GM12891 (cell line): ENCODE measurements around the gene ARHGEF28.

Experiments
- PAX5 ChIP-seq: IDR thresholded peaks from 2 replicates; pipeline ENCODE4 v1.6.1; 2011; ENCODE audit warnings: low read length, moderate library complexity, mild to moderate bottlenecking; ENCODE audit not compliant: insufficient read depth, severe bottlenecking
- POLR2A ChIP-seq: IDR thresholded peaks from 2 replicates; pipeline ENCODE4 v1.6.1; 2011; ENCODE audit warnings: low read depth, low read length, control low read depth
- POLR2AphosphoS5 ChIP-seq: IDR thresholded peaks from 2 replicates; pipeline ENCODE4 v1.6.1; 2011; ENCODE audit warnings: low read depth, low read length, control low read depth
- POU2F2 ChIP-seq: IDR thresholded peaks from 2 replicates; pipeline ENCODE4 v1.6.1; 2011; ENCODE audit warnings: low read depth, mild to moderate bottlenecking, control low read depth, low read length, moderate library complexity
- SPI1 ChIP-seq: IDR thresholded peaks from 2 replicates; pipeline ENCODE4 v1.6.1; 2011; ENCODE audit warnings: low read depth, low read length, control low read depth
- TAF1 ChIP-seq: IDR thresholded peaks from 2 replicates; pipeline ENCODE4 v1.6.1; 2011; ENCODE audit warnings: low read depth, low read length, control low read depth

- no peak for TF ChIP-seq POLR2A
- no peak for TF ChIP-seq TAF1
- TF ChIP-seq POLR2AphosphoS5 = no peak
- TF ChIP-seq SPI1 = no peak
- no peak for TF ChIP-seq POU2F2
- TF ChIP-seq PAX5 = no peak
Observed at GRCh38 chr5:73968246-73968645, 342.2 kb downstream of the ARHGEF28 start.
